HCT116 (cell line): Measurements from ENCODE around the gene TEAD2. TPM values are rescaled to one million over a fixed set of nuclear protein-coding genes. Genes with fewer than 3 reads are reported as not detected.
"Not testable (repeated sequence)": the region's sequence is repeated elsewhere in the genome, so short reads cannot be mapped to it uniquely, and the experiment has no call there.

Experiments used
- ATAC-seq: fragments of 200-7000 bp; cut with Tn5 transposase; 2 replicates; pipeline ENCODE4 v1.9.1; 2020; ENCODE audit warnings: mild to moderate bottlenecking, moderate library complexity
- BruUV-seq: library from RNA; stranded (reverse); fragments of 400-500 nt; replicated peaks from 2 replicates; lab custom pipeline; 2021; lab: Mats Ljungman, UMichigan
- CTCF ChIA-PET: fragments of 300-600 bp; sonication (Branson Sonifier 250); formaldehyde crosslinking; loops from one replicate; lab custom pipeline; 2021; ENCODE audit warnings: antibody characterized with exemption; lab: Charles Lee
- POLR2A ChIA-PET: fragments of 300-600, 350-600 bp; sonication (Branson Sonifier 250); formaldehyde crosslinking; loops from one replicate; lab custom pipeline; 2021; ENCODE audit warnings: antibody characterized with exemption; lab: Charles Lee
- RAD21 ChIA-PET, 2 experiments: fragments of 300-600 bp; sonication (Branson Sonifier 250); formaldehyde crosslinking; loops; one replicate each; lab custom pipeline; 2023; ENCODE audit warnings: low total read pairs in 2 of 2; ENCODE audit not compliant: uncharacterized antibody in 2 of 2, unreplicated experiment in 2 of 2, low non-redundant PET in 1 of 2; lab: Charles Lee
- DNase-seq: peaks from one replicate; pipeline ENCODE4 v3.0.0-alpha.2; 2010; ENCODE audit warnings: low read depth, low spot score
- H2AFZ ChIP-seq: fragments of 200-600 bp; shearing (Covaris generic), sonication (generic); 2 replicates; pipeline ENCODE4 v1.6.1; 2017; ENCODE audit warnings: low read depth, mixed run types, mixed read lengths, antibody characterized with exemption, low read length; ENCODE audit not compliant: poor library complexity, severe bottlenecking
- H3K27ac ChIP-seq: 2 replicates; pipeline ENCODE4 v1.5.1; 2012; ENCODE audit warnings: low read depth, low read length
- H3K27me3 ChIP-seq: fragments of 200-600 bp; sonication (generic); 2 replicates; pipeline ENCODE4 v1.6.1; 2016; ENCODE audit warnings: mixed run types, low read length, mixed read lengths; ENCODE audit not compliant: insufficient read depth
- H3K36me3 ChIP-seq, 2 experiments: fragments of 200-500 bp in 1 of 2; fragments of 200-600 bp in 1 of 2; sonication (Bioruptor generic) in 1 of 2; sonication (generic) in 1 of 2; 2 replicates each; pipeline versions ENCODE4 v1.5.1 to v1.6.1; 2014 to 2016; ENCODE audit warnings: low read length in 2 of 2, inconsistent platforms in 1 of 2, mixed read lengths in 1 of 2, mixed run types in 1 of 2; ENCODE audit not compliant: insufficient read depth in 2 of 2, control insufficient read depth in 1 of 2
- H3K4me1 ChIP-seq, 2 experiments: fragments of 200-600 bp in 1 of 2; sonication (generic) in 1 of 2; 2 replicates each; pipeline versions ENCODE4 v1.5.1 to v1.6.1; 2012 to 2017; ENCODE audit warnings: low read length in 2 of 2, inconsistent platforms in 1 of 2, mild to moderate bottlenecking in 1 of 2, mixed read lengths in 1 of 2, mixed run types in 1 of 2, moderate library complexity in 1 of 2; ENCODE audit not compliant: insufficient read depth in 2 of 2, control insufficient read depth in 1 of 2
- H3K4me2 ChIP-seq: fragments of 200-600 bp; sonication (generic); 2 replicates; pipeline ENCODE4 v1.6.1; 2017; ENCODE audit warnings: mixed run types, low read length, mixed read lengths
- H3K4me3 ChIP-seq, 2 experiments: fragments of 200-600 bp in 1 of 2; sonication (generic) in 1 of 2; replicated peaks in 1 of 2; 2 replicates each; pipeline ENCODE4 v1.5.1; 2011 to 2016; ENCODE audit warnings: low read length in 2 of 2, control low read depth in 1 of 2, low read depth in 1 of 2, mild to moderate bottlenecking in 1 of 2, mixed read lengths in 1 of 2, mixed run types in 1 of 2
- H3K79me2 ChIP-seq: fragments of 200-600 bp; sonication (generic); 2 replicates; pipeline ENCODE4 v1.6.1; 2017; ENCODE audit warnings: mild to moderate bottlenecking, mixed run types, low read length, moderate library complexity, mixed read lengths; ENCODE audit not compliant: insufficient read depth
- H3K9ac ChIP-seq: fragments of 200-600 bp; sonication (generic); 2 replicates; pipeline ENCODE4 v1.6.1; 2016; ENCODE audit warnings: low read length, mixed read lengths
- H3K9me2 ChIP-seq: fragments of 200-600 bp; sonication (generic), shearing (Covaris generic); 2 replicates; pipeline ENCODE4 v1.6.1; 2017; ENCODE audit warnings: mixed run types, mild to moderate bottlenecking, moderate library complexity; ENCODE audit not compliant: insufficient read depth
- H3K9me3 ChIP-seq, 2 experiments: fragments of 200-500 bp in 1 of 2; fragments of 200-600 bp in 1 of 2; sonication (Bioruptor generic) in 1 of 2; sonication (generic) in 1 of 2; 2 replicates each; pipeline ENCODE4 v1.6.1; 2014 to 2017; ENCODE audit warnings: low read length in 2 of 2, mixed read lengths in 2 of 2, inconsistent platforms in 1 of 2, low read depth in 1 of 2, mild to moderate bottlenecking in 1 of 2, mixed run types in 1 of 2, moderate library complexity in 1 of 2; ENCODE audit not compliant: control insufficient read depth in 1 of 2, insufficient read depth in 1 of 2
- H4K20me1 ChIP-seq: fragments of 200-600 bp; sonication (generic), shearing (Covaris generic); 2 replicates; pipeline ENCODE4 v1.6.1; 2017; ENCODE audit warnings: mixed run types, mild to moderate bottlenecking, moderate library complexity; ENCODE audit not compliant: insufficient read depth
- CEBPB ChIP-seq: IDR thresholded peaks from 2 replicates; pipeline ENCODE4 v1.6.1; 2012; ENCODE audit warnings: low read depth
- CTCF ChIP-seq, 3 experiments: fragments of 200-600 bp in 1 of 3; sonication (generic) in 1 of 3; IDR thresholded peaks in 2 of 3; conservative IDR thresholded peaks in 1 of 3; 2 replicates each; pipeline ENCODE4 v1.5.1; 2012 to 2017; ENCODE audit warnings: low read depth in 2 of 3, low read length in 2 of 3, antibody characterized with exemption in 1 of 3, borderline replicate concordance in 1 of 3, control low read depth in 1 of 3, mild to moderate bottlenecking in 1 of 3, mixed read lengths in 1 of 3, mixed run types in 1 of 3, moderate library complexity in 1 of 3; ENCODE audit not compliant: insufficient read depth in 1 of 3
- EZH2 ChIP-seq: fragments of 200-600 bp; sonication (generic); IDR thresholded peaks from 2 replicates; pipeline ENCODE4 v1.6.1; 2017; ENCODE audit warnings: antibody characterized with exemption, mixed run types
- EZH2phosphoT487 ChIP-seq: fragments of 200-600 bp; IDR thresholded peaks from 2 replicates; pipeline ENCODE4 v1.6.1; 2018; ENCODE audit warnings: antibody characterized with exemption, borderline replicate concordance
- FOSL1 ChIP-seq: IDR thresholded peaks from 2 replicates; pipeline ENCODE4 v1.6.1; 2012; ENCODE audit warnings: low read depth
- JUND ChIP-seq: IDR thresholded peaks from 2 replicates; pipeline ENCODE4 v1.6.1; 2012
- POLR2A ChIP-seq: IDR thresholded peaks from 2 replicates; pipeline ENCODE4 v1.7.0; 2011; ENCODE audit warnings: borderline replicate concordance; ENCODE audit not compliant: insufficient read depth, insufficient read length; ENCODE audit errors: extremely low read depth
- POLR2AphosphoS5 ChIP-seq: IDR thresholded peaks from 2 replicates; pipeline ENCODE4 v1.6.1; 2011; ENCODE audit warnings: mild to moderate bottlenecking, low read depth, low read length, moderate library complexity
- RAD21 ChIP-seq: IDR thresholded peaks from 2 replicates; pipeline ENCODE4 v1.6.1; 2012; ENCODE audit warnings: low read depth, mild to moderate bottlenecking
- SRF ChIP-seq: IDR thresholded peaks from 2 replicates; pipeline ENCODE4 v1.6.1; 2012; ENCODE audit warnings: low read depth
- YY1 ChIP-seq: IDR thresholded peaks from 2 replicates; pipeline ENCODE4 v1.6.1; 2011; ENCODE audit warnings: low read length, low read depth, moderate library complexity, mild to moderate bottlenecking; ENCODE audit not compliant: insufficient replicate concordance; ENCODE audit errors: extremely low read depth
- ZFX ChIP-seq: fragments of 450-650 bp; IDR thresholded peaks from 2 replicates; pipeline ENCODE4 v1.6.1; 2017
- ZNF274 ChIP-seq: fragments of 200-500 bp; sonication (Bioruptor generic); IDR thresholded peaks from 2 replicates; pipeline ENCODE4 v1.6.1; 2014; ENCODE audit warnings: mild to moderate bottlenecking, low read depth, low read length, inconsistent platforms
- intact Hi-C: fragments of 100-400 bp; cut with micrococcal nuclease; formaldehyde crosslinking; loops from 2 replicates; pipeline ENCODE4 v1.10.0; 2022
- total RNA-seq: library from RNA; stranded (reverse); gene quantifications from one replicate; pipeline ENCODE4 v1.2.1, GENCODE V29; 2021; ENCODE audit not compliant: unreplicated experiment
- TF ChIP-seq, protein P1 (sequence below): IDR thresholded peaks from 2 replicates; pipeline ENCODE4 v1.6.1; 2011; ENCODE audit warnings: mild to moderate bottlenecking, low read length, moderate library complexity; ENCODE audit not compliant: insufficient replicate concordance; ENCODE audit errors: extremely low read depth
- TF ChIP-seq, protein P2 (sequence below): IDR thresholded peaks from 2 replicates; pipeline ENCODE4 v1.6.1; 2012

The TEAD2 gene
- total RNA-seq, 1 experiment from 2014 or later: 31.9 TPM

GRCh38 chr19:49326165-49326704 lies 36.0 kb downstream of the TEAD2 start:
- POLR2A ChIA-PET: interaction anchor here (0.9 kb wide), 1 partner anchor 127 kb away, joined by 3 read pairs; the partner anchor contains the start of gene ALDH16A1
- no peak overlapping the region for H3K9ac ChIP-seq
- no peak for DNase-seq
- TF ChIP-seq YY1 (no peak), FOSL1 (no peak), CTCF (IDR thresholded peaks at IDR 0.05 in 2 of 3, conservative IDR thresholded peaks at IDR 0.05 in 1 of 3; ENCODE audit: borderline replicate concordance in 1 of 3, insufficient read depth in 1 of 3, low read depth in 2 of 3, low read length in 2 of 3) (no peak), RAD21 (no peak), SRF (no peak), POLR2A (no peak), EZH2phosphoT487 (no peak), POLR2AphosphoS5 (no peak), ZNF274 (no peak), EZH2 (no peak), CEBPB (no peak), ZFX (no peak), JUND (no peak)
- TF ChIP-seq, protein P1, sequence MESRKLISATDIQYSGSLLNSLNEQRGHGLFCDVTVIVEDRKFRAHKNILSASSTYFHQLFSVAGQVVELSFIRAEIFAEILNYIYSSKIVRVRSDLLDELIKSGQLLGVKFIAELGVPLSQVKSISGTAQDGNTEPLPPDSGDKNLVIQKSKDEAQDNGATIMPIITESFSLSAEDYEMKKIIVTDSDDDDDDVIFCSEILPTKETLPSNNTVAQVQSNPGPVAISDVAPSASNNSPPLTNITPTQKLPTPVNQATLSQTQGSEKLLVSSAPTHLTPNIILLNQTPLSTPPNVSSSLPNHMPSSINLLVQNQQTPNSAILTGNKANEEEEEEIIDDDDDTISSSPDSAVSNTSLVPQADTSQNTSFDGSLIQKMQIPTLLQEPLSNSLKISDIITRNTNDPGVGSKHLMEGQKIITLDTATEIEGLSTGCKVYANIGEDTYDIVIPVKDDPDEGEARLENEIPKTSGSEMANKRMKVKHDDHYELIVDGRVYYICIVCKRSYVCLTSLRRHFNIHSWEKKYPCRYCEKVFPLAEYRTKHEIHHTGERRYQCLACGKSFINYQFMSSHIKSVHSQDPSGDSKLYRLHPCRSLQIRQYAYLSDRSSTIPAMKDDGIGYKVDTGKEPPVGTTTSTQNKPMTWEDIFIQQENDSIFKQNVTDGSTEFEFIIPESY: no peak
- TF ChIP-seq, protein P2, sequence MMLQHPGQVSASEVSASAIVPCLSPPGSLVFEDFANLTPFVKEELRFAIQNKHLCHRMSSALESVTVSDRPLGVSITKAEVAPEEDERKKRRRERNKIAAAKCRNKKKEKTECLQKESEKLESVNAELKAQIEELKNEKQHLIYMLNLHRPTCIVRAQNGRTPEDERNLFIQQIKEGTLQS: no peak
- TF ChIP-seq, all 23 proteins: peak for 0
- Histone ChIP-seq H3K4me1 (no peaks in the 10 kb centered on the region), H3K9me2 (no peaks in the 10 kb centered on the region), H3K9me3 (peaks cover 0 to 10% of the 10 kb centered on the region in 2 experiments; a peak in 2 of 4 replicates), H3K36me3 (peaks cover 0 to 4% of the 10 kb centered on the region in 2 experiments; a peak in 2 of 4 replicates), H3K4me3 (no peak overlapping the region), H3K27ac (no peak overlapping the region), H3K4me2 (no peak overlapping the region), H2AFZ (no peak overlapping the region), H3K27me3 (no peaks in the 10 kb centered on the region), H3K79me2 (no peaks in the 10 kb centered on the region), H4K20me1 (no peaks in the 10 kb centered on the region)
- ChIA-PET RAD21 (no interaction called here), CTCF (no interaction called here)
- intact Hi-C loops: loop anchor here (5.0 kb wide), 1 partner anchor 54 kb away; no protein-coding TSS in a partner anchor
- no TSS peak for BruUV-seq
- ATAC-seq: no peak

GRCh38 chr19:49325756-49326155 lies 36.5 kb downstream of the TEAD2 start:
- ATAC-seq, H4K20me1 ChIP-seq, H3K27ac ChIP-seq, H3K9me2 ChIP-seq, H3K4me2 ChIP-seq, H3K79me2 ChIP-seq, H3K27me3 ChIP-seq, CTCF ChIA-PET, RAD21 ChIA-PET, BruUV-seq, H3K9ac ChIP-seq, H3K4me1 ChIP-seq, DNase-seq, H2AFZ ChIP-seq, H3K4me3 ChIP-seq, H3K36me3 ChIP-seq: not testable (repeated sequence)
- peaks cover 0 to 15% of the 10 kb centered on the region in 2 experiments; a peak in 2 of 4 replicates for H3K9me3 ChIP-seq
- POLR2A ChIA-PET: interaction anchor here (0.9 kb wide), 1 partner anchor 127 kb away, joined by 3 read pairs; the partner anchor contains the start of gene ALDH16A1
- intact Hi-C loops: loop anchor here (5.0 kb wide), 1 partner anchor 53 kb away; no protein-coding TSS in a partner anchor
